GM12878 (cell line): ENCODE data around the gene STOML3. TPM values are rescaled to one million over a fixed set of nuclear protein-coding genes. Genes with fewer than 3 reads are reported as not detected.

Experiments used
- ETV6 ChIP-seq, 2 experiments: fragments of 450-650 bp in 1 of 2; IDR thresholded peaks in 1 of 2; conservative IDR thresholded peaks in 1 of 2; 2 replicates each; pipeline ENCODE4 v1.6.1; 2014; ENCODE audit warnings: antibody characterized with exemption in 1 of 2, borderline replicate concordance in 1 of 2, low read depth in 1 of 2, mild to moderate bottlenecking in 1 of 2, moderate library complexity in 1 of 2
- EZH2 ChIP-seq: IDR thresholded peaks from 2 replicates; pipeline ENCODE4 v1.6.1; 2012; ENCODE audit warnings: low read depth, mild to moderate bottlenecking, control low read depth, inconsistent platforms, low read length, borderline replicate concordance; ENCODE audit not compliant: control insufficient read depth
- FOXK2 ChIP-seq: fragments of 450-650 bp; IDR thresholded peaks from 2 replicates; pipeline ENCODE4 v1.6.1; 2017; ENCODE audit warnings: mild to moderate bottlenecking, moderate library complexity
- GATAD2B ChIP-seq: fragments of 450-650 bp; conservative IDR thresholded peaks from 2 replicates; pipeline ENCODE4 v1.6.1; 2017; ENCODE audit warnings: low read depth, mild to moderate bottlenecking, moderate library complexity
- LARP7 ChIP-seq: fragments of 450-650 bp; IDR thresholded peaks from 2 replicates; pipeline ENCODE4 v1.6.1; 2017; ENCODE audit warnings: mild to moderate bottlenecking
- NR2C2 ChIP-seq: IDR thresholded peaks from 2 replicates; pipeline ENCODE4 v1.6.1; 2011; ENCODE audit warnings: borderline replicate concordance, low read depth; ENCODE audit not compliant: control insufficient read depth, insufficient read length
- PAX8 ChIP-seq: fragments of 450-650 bp; IDR thresholded peaks from 2 replicates; pipeline ENCODE4 v1.6.1; 2017; ENCODE audit warnings: mild to moderate bottlenecking, moderate library complexity
- RAD21 ChIP-seq: IDR thresholded peaks from 2 replicates; pipeline ENCODE4 v1.6.1; 2011; ENCODE audit warnings: mild to moderate bottlenecking, low read depth, low read length, moderate library complexity; ENCODE audit not compliant: insufficient read depth
- RAD51 ChIP-seq: fragments of 450-650 bp; IDR thresholded peaks from 2 replicates; pipeline ENCODE4 v1.6.1; 2016; ENCODE audit warnings: moderate library complexity, mild to moderate bottlenecking, inconsistent platforms
- TCF3 ChIP-seq: IDR thresholded peaks from 2 replicates; pipeline ENCODE4 v1.6.1; 2012; ENCODE audit warnings: low read depth, mild to moderate bottlenecking, low read length, borderline replicate concordance; ENCODE audit not compliant: insufficient read depth
- ZNF217 ChIP-seq: fragments of 450-650 bp; IDR thresholded peaks from 2 replicates; pipeline ENCODE4 v1.6.1; 2017; ENCODE audit warnings: antibody characterized with exemption, mild to moderate bottlenecking
- ZNF622 ChIP-seq: fragments of 450-650 bp; IDR thresholded peaks from 2 replicates; pipeline ENCODE4 v1.6.1; 2017; ENCODE audit warnings: mild to moderate bottlenecking, inconsistent platforms
- polyA plus RNA-seq, 11 experiments: library from polyadenylated mRNA; depleted of rRNA in 4 of 11; unstranded in 6 of 11; stranded (reverse) in 5 of 11; fragments of >200 nt; fragmentation: Nextera tagmentation in 4 of 11; fragmentation: Illumina TruSeq in 1 of 11; extraction: Ambion mirVana in 4 of 11; extraction: Trizol in 1 of 11; gene quantifications; 1 replicate in 1 of 11; 2 replicates in 10 of 11; pipeline versions ENCODE4 v1.2.1 to v1.2.3, GENCODE V29; 2011 to 2016; ENCODE audit warnings: inconsistent platforms in 2 of 11, missing spikeins in 2 of 11, low read depth in 1 of 11
- total RNA-seq, 4 experiments: library from RNA; depleted of rRNA in 3 of 4; stranded (reverse); fragments of >200 nt in 3 of 4; fragmentation: Illumina TruSeq in 1 of 4; extraction: Trizol in 1 of 4; gene quantifications; 2 replicates each; pipeline versions ENCODE4 v1.2.1 to v1.2.3, GENCODE V29; 2013 to 2021
- TF ChIP-seq, protein P1 (sequence below): fragments of 450-650 bp; IDR thresholded peaks from 2 replicates; pipeline ENCODE4 v1.6.1; 2017; ENCODE audit warnings: mild to moderate bottlenecking
- TF ChIP-seq, protein P2 (sequence below), 3 experiments: IDR thresholded peaks in 2 of 3; conservative IDR thresholded peaks in 1 of 3; 2 replicates each; pipeline ENCODE4 v1.5.1; 2011; ENCODE audit warnings: low read depth in 3 of 3, low read length in 3 of 3, mild to moderate bottlenecking in 3 of 3, control low read depth in 2 of 3, moderate library complexity in 2 of 3, inconsistent platforms in 1 of 3, mixed read lengths in 1 of 3; ENCODE audit not compliant: control insufficient read depth in 2 of 3, insufficient read depth in 1 of 3; ENCODE audit errors: extremely low read depth in 1 of 3
- TF ChIP-seq, protein P3 (sequence below): fragments of 450-650 bp; IDR thresholded peaks from 2 replicates; pipeline ENCODE4 v1.6.1; 2016; ENCODE audit warnings: mild to moderate bottlenecking, moderate library complexity, borderline replicate concordance

Gene STOML3
- total and polyA plus RNA-seq, 10 of the 15 experiments (the other 5 are each of a cell fraction or from before 2014, with no cell fraction given) = not detected

DNA sequence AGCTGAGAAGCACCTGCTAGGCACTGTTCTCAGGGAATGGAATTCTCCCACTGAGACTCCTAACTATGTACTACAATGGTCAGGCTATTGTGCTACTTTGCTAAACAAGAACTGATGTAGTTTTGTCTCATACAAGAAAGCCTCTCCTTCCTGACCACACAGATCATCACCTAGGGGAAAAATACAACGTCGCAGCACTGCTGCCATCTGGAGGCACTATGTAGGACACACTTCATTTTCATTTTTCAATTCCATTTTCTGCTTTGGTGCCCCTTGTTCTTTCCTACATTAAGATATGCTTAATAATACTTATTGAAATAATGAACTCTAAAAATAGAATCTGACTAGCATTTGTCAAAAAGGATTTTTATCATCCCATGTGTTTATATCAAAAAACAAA, 26.2 kb upstream of the STOML3 start (continued):
- TF ChIP-seq, protein P1, sequence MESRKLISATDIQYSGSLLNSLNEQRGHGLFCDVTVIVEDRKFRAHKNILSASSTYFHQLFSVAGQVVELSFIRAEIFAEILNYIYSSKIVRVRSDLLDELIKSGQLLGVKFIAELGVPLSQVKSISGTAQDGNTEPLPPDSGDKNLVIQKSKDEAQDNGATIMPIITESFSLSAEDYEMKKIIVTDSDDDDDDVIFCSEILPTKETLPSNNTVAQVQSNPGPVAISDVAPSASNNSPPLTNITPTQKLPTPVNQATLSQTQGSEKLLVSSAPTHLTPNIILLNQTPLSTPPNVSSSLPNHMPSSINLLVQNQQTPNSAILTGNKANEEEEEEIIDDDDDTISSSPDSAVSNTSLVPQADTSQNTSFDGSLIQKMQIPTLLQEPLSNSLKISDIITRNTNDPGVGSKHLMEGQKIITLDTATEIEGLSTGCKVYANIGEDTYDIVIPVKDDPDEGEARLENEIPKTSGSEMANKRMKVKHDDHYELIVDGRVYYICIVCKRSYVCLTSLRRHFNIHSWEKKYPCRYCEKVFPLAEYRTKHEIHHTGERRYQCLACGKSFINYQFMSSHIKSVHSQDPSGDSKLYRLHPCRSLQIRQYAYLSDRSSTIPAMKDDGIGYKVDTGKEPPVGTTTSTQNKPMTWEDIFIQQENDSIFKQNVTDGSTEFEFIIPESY = no peak
- TF ChIP-seq, protein P2, sequence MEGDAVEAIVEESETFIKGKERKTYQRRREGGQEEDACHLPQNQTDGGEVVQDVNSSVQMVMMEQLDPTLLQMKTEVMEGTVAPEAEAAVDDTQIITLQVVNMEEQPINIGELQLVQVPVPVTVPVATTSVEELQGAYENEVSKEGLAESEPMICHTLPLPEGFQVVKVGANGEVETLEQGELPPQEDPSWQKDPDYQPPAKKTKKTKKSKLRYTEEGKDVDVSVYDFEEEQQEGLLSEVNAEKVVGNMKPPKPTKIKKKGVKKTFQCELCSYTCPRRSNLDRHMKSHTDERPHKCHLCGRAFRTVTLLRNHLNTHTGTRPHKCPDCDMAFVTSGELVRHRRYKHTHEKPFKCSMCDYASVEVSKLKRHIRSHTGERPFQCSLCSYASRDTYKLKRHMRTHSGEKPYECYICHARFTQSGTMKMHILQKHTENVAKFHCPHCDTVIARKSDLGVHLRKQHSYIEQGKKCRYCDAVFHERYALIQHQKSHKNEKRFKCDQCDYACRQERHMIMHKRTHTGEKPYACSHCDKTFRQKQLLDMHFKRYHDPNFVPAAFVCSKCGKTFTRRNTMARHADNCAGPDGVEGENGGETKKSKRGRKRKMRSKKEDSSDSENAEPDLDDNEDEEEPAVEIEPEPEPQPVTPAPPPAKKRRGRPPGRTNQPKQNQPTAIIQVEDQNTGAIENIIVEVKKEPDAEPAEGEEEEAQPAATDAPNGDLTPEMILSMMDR (IDR thresholded peaks at IDR 0.05 in 2 of 3, conservative IDR thresholded peaks at IDR 0.05 in 1 of 3; ENCODE audit: control insufficient read depth in 2 of 3, extremely low read depth in 1 of 3, insufficient read depth in 1 of 3, low read depth in 3 of 3, low read length in 3 of 3) = peak; percentile 61 to 66 (median 65)
- TF ChIP-seq, protein P3, sequence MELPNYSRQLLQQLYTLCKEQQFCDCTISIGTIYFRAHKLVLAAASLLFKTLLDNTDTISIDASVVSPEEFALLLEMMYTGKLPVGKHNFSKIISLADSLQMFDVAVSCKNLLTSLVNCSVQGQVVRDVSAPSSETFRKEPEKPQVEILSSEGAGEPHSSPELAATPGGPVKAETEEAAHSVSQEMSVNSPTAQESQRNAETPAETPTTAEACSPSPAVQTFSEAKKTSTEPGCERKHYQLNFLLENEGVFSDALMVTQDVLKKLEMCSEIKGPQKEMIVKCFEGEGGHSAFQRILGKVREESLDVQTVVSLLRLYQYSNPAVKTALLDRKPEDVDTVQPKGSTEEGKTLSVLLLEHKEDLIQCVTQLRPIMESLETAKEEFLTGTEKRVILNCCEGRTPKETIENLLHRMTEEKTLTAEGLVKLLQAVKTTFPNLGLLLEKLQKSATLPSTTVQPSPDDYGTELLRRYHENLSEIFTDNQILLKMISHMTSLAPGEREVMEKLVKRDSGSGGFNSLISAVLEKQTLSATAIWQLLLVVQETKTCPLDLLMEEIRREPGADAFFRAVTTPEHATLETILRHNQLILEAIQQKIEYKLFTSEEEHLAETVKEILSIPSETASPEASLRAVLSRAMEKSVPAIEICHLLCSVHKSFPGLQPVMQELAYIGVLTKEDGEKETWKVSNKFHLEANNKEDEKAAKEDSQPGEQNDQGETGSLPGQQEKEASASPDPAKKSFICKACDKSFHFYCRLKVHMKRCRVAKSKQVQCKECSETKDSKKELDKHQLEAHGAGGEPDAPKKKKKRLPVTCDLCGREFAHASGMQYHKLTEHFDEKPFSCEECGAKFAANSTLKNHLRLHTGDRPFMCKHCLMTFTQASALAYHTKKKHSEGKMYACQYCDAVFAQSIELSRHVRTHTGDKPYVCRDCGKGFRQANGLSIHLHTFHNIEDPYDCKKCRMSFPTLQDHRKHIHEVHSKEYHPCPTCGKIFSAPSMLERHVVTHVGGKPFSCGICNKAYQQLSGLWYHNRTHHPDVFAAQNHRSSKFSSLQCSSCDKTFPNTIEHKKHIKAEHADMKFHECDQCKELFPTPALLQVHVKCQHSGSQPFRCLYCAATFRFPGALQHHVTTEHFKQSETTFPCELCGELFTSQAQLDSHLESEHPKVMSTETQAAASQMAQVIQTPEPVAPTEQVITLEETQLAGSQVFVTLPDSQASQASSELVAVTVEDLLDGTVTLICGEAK = no peak
- TF ChIP-seq EZH2 (no peak), NR2C2 (no peak), PAX8 (no peak), ETV6 (conservative IDR thresholded peaks at IDR 0.05 in 1 of 2, IDR thresholded peaks at IDR 0.05 in 1 of 2; ENCODE audit: borderline replicate concordance in 1 of 2, low read depth in 1 of 2) (no peak), LARP7 (no peak), ZNF622 (no peak), TCF3 (no peak), RAD21 (peak; percentile 52), RAD51 (no peak), GATAD2B (no peak), FOXK2 (no peak), ZNF217 (no peak)
- TF ChIP-seq, all 136 proteins: peak for 3
